H1 (cell line): ENCODE results near the gene TNRC6B. TPM values are rescaled to one million over a fixed set of nuclear protein-coding genes. Genes with fewer than 3 reads are reported as not detected.

Experiments used
- SRF ChIP-seq: IDR thresholded peaks from 2 replicates; pipeline ENCODE4 v1.6.1; 2011; ENCODE audit warnings: mild to moderate bottlenecking, low read depth, low read length, moderate library complexity
- TAF1 ChIP-seq: IDR thresholded peaks from 2 replicates; pipeline ENCODE4 v1.6.1; 2011; ENCODE audit warnings: mild to moderate bottlenecking, low read depth, low read length
- TBP ChIP-seq: IDR thresholded peaks from 2 replicates; pipeline ENCODE4 v1.6.1; 2011; ENCODE audit warnings: low read depth, low read length, improper control_type of control experiment
- polyA plus RNA-seq, 7 experiments: library from polyadenylated mRNA; depleted of rRNA in 3 of 7; stranded (reverse) in 5 of 7; unstranded in 2 of 7; fragments of >200 nt in 5 of 7; fragments of 200-250 nt in 2 of 7; gene quantifications; 1 replicate in 5 of 7; 2 replicates in 1 of 7; 4 replicates in 1 of 7; pipeline versions ENCODE4 v1.2.1 to v1.2.3, GENCODE V29; 2011 to 2013; ENCODE audit warnings: missing spikeins in 2 of 7, mixed read lengths in 2 of 7
- total RNA-seq: library from RNA; stranded (reverse); fragmentation: NEBNext Ultra II Directional; extraction: Animal tissue kit (Norgen Biotek cat#: 25700); gene quantifications from 2 replicates; pipeline ENCODE4 v1.2.1, GENCODE V29; 2021
- TF ChIP-seq, protein P1 (sequence below): IDR thresholded peaks from 2 replicates; pipeline ENCODE4 v1.6.1; 2012; ENCODE audit warnings: low read length, inconsistent platforms

Gene TNRC6B
- total and polyA plus RNA-seq, 2 of the 8 experiments (the other 6 are each of a cell fraction or from before 2014, with no cell fraction given), result 12.5 to 48.9 TPM

DNA sequence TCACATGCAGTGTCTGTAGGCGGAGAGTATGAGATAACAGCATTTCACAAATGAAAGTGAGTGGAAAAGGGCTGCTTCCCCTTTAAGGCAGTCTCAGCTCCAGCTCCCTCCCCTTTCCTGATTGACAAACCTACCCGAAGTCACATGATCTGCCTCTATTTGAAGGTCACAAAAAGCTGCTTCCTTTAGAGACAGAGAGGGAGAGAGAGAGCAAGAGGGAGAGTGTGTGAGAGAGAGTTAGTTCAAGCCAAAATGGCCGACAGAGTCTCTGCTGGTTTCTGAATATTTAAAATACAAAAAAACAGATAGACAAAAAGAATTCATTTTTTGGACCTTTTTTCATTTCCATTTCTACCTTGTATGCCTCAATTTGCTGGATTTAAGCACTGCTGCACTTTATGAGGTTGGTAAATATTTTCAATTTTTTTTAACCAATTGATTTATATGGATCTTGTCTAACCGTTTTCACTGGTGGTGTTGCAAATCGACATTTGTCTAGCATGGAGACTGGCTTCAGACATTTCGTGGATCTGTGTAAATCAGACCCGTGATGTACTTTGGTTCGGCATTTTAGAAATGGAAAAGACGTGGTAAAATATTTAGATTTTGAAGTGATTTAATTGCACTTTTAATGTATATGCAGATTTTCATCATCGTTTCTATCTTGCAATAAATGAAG, at the start of gene TNRC6B (continued):
- TF ChIP-seq, protein P1, sequence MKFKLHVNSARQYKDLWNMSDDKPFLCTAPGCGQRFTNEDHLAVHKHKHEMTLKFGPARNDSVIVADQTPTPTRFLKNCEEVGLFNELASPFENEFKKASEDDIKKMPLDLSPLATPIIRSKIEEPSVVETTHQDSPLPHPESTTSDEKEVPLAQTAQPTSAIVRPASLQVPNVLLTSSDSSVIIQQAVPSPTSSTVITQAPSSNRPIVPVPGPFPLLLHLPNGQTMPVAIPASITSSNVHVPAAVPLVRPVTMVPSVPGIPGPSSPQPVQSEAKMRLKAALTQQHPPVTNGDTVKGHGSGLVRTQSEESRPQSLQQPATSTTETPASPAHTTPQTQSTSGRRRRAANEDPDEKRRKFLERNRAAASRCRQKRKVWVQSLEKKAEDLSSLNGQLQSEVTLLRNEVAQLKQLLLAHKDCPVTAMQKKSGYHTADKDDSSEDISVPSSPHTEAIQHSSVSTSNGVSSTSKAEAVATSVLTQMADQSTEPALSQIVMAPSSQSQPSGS, result peak; percentile 75; the same call in 1 of the 2 replicates
- TF ChIP-seq TBP (peak; percentile 97), SRF (no peak), TAF1 (peak; percentile 99)
- TF ChIP-seq, all 59 proteins: peak for 23
